HEK293T (cell line): ENCODE results near the gene CENPB.

Source experiments
- BHLHE40 ChIP-seq: fragments of 450-650 bp; IDR thresholded peaks from 2 replicates; pipeline ENCODE4 v1.6.1; 2016; ENCODE audit warnings: mild to moderate bottlenecking, moderate library complexity, borderline replicate concordance
- CTBP1 ChIP-seq: fragments of 450-650 bp; IDR thresholded peaks from 2 replicates; pipeline ENCODE4 v1.6.1; 2016; ENCODE audit warnings: borderline replicate concordance
- ELF4 ChIP-seq: fragments of 450-650 bp; IDR thresholded peaks from 2 replicates; pipeline ENCODE4 v1.6.1; 2017; ENCODE audit warnings: antibody characterized with exemption
- FOXA1 ChIP-seq: fragments of 450-650 bp; IDR thresholded peaks from 2 replicates; pipeline ENCODE4 v1.6.1; 2016; ENCODE audit warnings: mild to moderate bottlenecking
- FOXK2 ChIP-seq: fragments of 450-650 bp; IDR thresholded peaks from 2 replicates; pipeline ENCODE4 v1.6.1; 2016; ENCODE audit warnings: mild to moderate bottlenecking
- HDGF ChIP-seq: fragments of 450-650 bp; IDR thresholded peaks from 2 replicates; pipeline ENCODE4 v1.6.1; 2017; ENCODE audit warnings: antibody characterized with exemption, borderline replicate concordance
- L3MBTL2 ChIP-seq: fragments of 450-650 bp; conservative IDR thresholded peaks from 2 replicates; pipeline ENCODE4 v1.6.1; 2016; ENCODE audit warnings: mild to moderate bottlenecking
- NFRKB ChIP-seq: fragments of 450-650 bp; IDR thresholded peaks from 2 replicates; pipeline ENCODE4 v1.6.1; 2016; ENCODE audit warnings: mild to moderate bottlenecking, moderate library complexity
- SP1 ChIP-seq: fragments of 450-650 bp; IDR thresholded peaks from 2 replicates; pipeline ENCODE4 v1.6.1; 2017
- SUZ12 ChIP-seq: fragments of 450-650 bp; IDR thresholded peaks from 2 replicates; pipeline ENCODE4 v1.6.1; 2016; ENCODE audit warnings: mild to moderate bottlenecking
- ZNF384 ChIP-seq: fragments of 450-650 bp; IDR thresholded peaks from 2 replicates; pipeline ENCODE4 v1.6.1; 2016

DNA sequence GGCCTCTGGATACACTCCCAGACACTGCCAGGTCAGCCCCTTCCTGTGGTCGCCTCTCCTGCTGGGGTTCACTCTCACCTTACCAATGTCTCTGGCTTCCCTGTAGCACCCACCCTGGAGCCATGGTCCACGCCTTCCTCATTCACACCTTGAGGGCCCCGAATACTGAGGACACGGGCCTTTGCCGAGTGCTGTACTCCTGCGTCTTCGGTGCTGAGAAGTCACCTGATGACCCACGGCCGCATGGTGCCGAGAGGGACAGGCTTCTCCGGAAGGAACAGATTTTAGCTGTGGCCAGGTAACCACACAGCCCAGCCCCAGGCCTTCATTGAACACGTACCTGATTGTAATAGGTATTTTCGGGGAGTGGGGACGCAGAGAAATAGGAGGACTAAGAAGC lies 35.5 kb upstream of the CENPB start:
- TF ChIP-seq FOXA1 (no peak), L3MBTL2 (no peak), FOXK2 (no peak), SUZ12 (no peak), BHLHE40 (no peak), NFRKB (no peak), SP1 (no peak), CTBP1 (no peak), HDGF (no peak), ZNF384 (no peak), ELF4 (no peak)
